K562 (cell line): ENCODE results near the gene CREB3L4. TPM values are rescaled to one million over a fixed set of nuclear protein-coding genes. Genes with fewer than 3 reads are reported as not detected.

Experiments used
- ATAC-seq: fragments of 200-7000 bp; cut with Tn5 transposase; 3 replicates; pipeline ENCODE4 v1.9.1; 2020; ENCODE audit warnings: moderate library complexity
- BruUV-seq: library from RNA; stranded (reverse); fragments of 400-500 nt; replicated peaks from 2 replicates; lab custom pipeline; 2021; lab: Mats Ljungman, UMichigan
- CTCF ChIA-PET: fragments of 300-600 bp; formaldehyde crosslinking; extraction: SDS; loops from one replicate; lab custom pipeline; 2021; ENCODE audit warnings: low intra/inter-chr PET ratio; lab: Yijun Ruan, JAX
- POLR2A ChIA-PET: fragments of 300-600, 350-650 bp; sonication (Branson Sonifier 250); formaldehyde crosslinking; extraction: SDS; loops from one replicate; lab custom pipeline; 2021; ENCODE audit warnings: antibody characterized with exemption, inconsistent platforms; lab: Yijun Ruan, JAX
- DNase-seq, 4 experiments: peaks; one replicate each; pipeline versions ENCODE4 v3.0.0 to v3.0.0-alpha.2; 2011 to 2018; ENCODE audit warnings: low spot score in 3 of 4, mixed read lengths in 3 of 4; ENCODE audit errors: extremely low read depth in 1 of 4
- FAIRE-seq: peaks from 2 replicates; lab custom pipeline; 2011; peaks lifted over from hg19 to GRCh38; lab: Jason Lieb, UNC
- H2AFZ ChIP-seq: 2 replicates; pipeline ENCODE4 v1.6.0; 2011; ENCODE audit warnings: low read depth, low read length, control low read depth, inconsistent platforms
- H3K27ac ChIP-seq: fragments of 200-600 bp; 3 replicates; pipeline ENCODE4 v1.8.0; 2011; ENCODE audit warnings: low read depth, mild to moderate bottlenecking, control low read depth, inconsistent platforms, low read length, moderate library complexity, mixed read lengths; ENCODE audit errors: extremely low read depth
- H3K27me3 ChIP-seq, 2 experiments: fragments of 300-600 bp in 1 of 2; 2 replicates in 1 of 2; 3 replicates in 1 of 2; pipeline versions ENCODE4 v1.6.0 to v1.8.0; 2011; ENCODE audit warnings: inconsistent platforms in 2 of 2, low read length in 2 of 2, mild to moderate bottlenecking in 1 of 2, mixed read lengths in 1 of 2, moderate library complexity in 1 of 2; ENCODE audit not compliant: control insufficient read depth in 2 of 2, insufficient read depth in 2 of 2
- H3K36me3 ChIP-seq: fragments of 300-600 bp; 3 replicates; pipeline ENCODE4 v1.8.0; 2011; ENCODE audit warnings: mild to moderate bottlenecking, low read length, inconsistent platforms; ENCODE audit not compliant: control insufficient read depth, insufficient read depth
- H3K4me1 ChIP-seq, 2 experiments: fragments of 200-600 bp in 1 of 2; replicated peaks in 1 of 2; 2 replicates in 1 of 2; 3 replicates in 1 of 2; pipeline versions ENCODE4 v1.5.1 to v1.8.0; 2011; ENCODE audit warnings: inconsistent platforms in 2 of 2, low read length in 2 of 2, mild to moderate bottlenecking in 1 of 2, mixed read lengths in 1 of 2, moderate library complexity in 1 of 2; ENCODE audit not compliant: control insufficient read depth in 2 of 2, insufficient read depth in 2 of 2
- H3K4me2 ChIP-seq: 2 replicates; pipeline ENCODE4 v1.6.1; 2011; ENCODE audit warnings: low read length, control low read depth, inconsistent platforms, mixed read lengths; ENCODE audit not compliant: insufficient read depth
- H3K4me3 ChIP-seq: fragments of 200-600 bp; sonication (generic), shearing (Covaris generic); 2 replicates; pipeline ENCODE4 v1.5.1; 2016; ENCODE audit warnings: control low read depth, inconsistent platforms
- H3K79me2 ChIP-seq: fragments of 200-600 bp; 3 replicates; pipeline ENCODE4 v1.8.0; 2011; ENCODE audit warnings: low read length, inconsistent platforms; ENCODE audit not compliant: control insufficient read depth, insufficient read depth
- H3K9ac ChIP-seq, 2 experiments: 2 replicates each; pipeline versions ENCODE4 v1.6.0 to v1.6.1; 2011; ENCODE audit warnings: low read depth in 2 of 2, low read length in 2 of 2, control low read depth in 1 of 2, inconsistent platforms in 1 of 2, mild to moderate bottlenecking in 1 of 2, mixed read lengths in 1 of 2; ENCODE audit not compliant: insufficient read depth in 1 of 2
- H3K9me1 ChIP-seq: one replicate; pipeline ENCODE4 v1.6.0; 2011; ENCODE audit warnings: inconsistent platforms, mild to moderate bottlenecking, low read length, moderate library complexity; ENCODE audit not compliant: control insufficient read depth, insufficient read depth
- H3K9me3 ChIP-seq: replicated peaks from 2 replicates; pipeline ENCODE4 v1.5.1; 2011; ENCODE audit warnings: low read depth, low read length, inconsistent platforms; ENCODE audit not compliant: control insufficient read depth, insufficient read depth
- H4K20me1 ChIP-seq: replicated peaks from 2 replicates; pipeline ENCODE4 v1.6.1; 2011; ENCODE audit warnings: low read length, inconsistent platforms, mixed read lengths; ENCODE audit not compliant: control insufficient read depth, insufficient read depth
- ATF3 ChIP-seq, 2 experiments: fragments of 450-650 bp in 1 of 2; sonication (generic) in 1 of 2; formaldehyde crosslinking in 1 of 2; IDR thresholded peaks in 1 of 2; conservative IDR thresholded peaks in 1 of 2; 2 replicates each; pipeline versions ENCODE4 v1.6.1 to v1.8.1; 2016 to 2023; ENCODE audit warnings: mild to moderate bottlenecking in 2 of 2, moderate library complexity in 2 of 2, inconsistent platforms in 1 of 2, missing genetic modification reagents in 1 of 2
- CGGBP1 ChIP-seq: fragments of 250-450 bp; sonication (Bioruptor Pico); IDR thresholded peaks from 2 replicates; pipeline ENCODE4 v1.9.0; 2021; ENCODE audit warnings: mild to moderate bottlenecking
- CREB1 ChIP-seq, 2 experiments: sonication (generic) in 1 of 2; formaldehyde crosslinking in 1 of 2; IDR thresholded peaks; 2 replicates each; pipeline versions ENCODE4 v1.6.1 to v1.8.0; 2012 to 2022; ENCODE audit warnings: inconsistent platforms in 1 of 2, mild to moderate bottlenecking in 1 of 2, missing genetic modification reagents in 1 of 2, moderate library complexity in 1 of 2
- FOSL1 ChIP-seq: fragments of 200-800 bp; sonication (Bioruptor generic); conservative IDR thresholded peaks from 2 replicates; pipeline ENCODE4 v1.6.1; 2016; ENCODE audit warnings: missing genetic modification characterization, missing compliant biosample characterization
- MAZ ChIP-seq, 2 experiments: fragments of 450-650 bp in 1 of 2; sonication (generic) in 1 of 2; formaldehyde crosslinking; IDR thresholded peaks in 1 of 2; conservative IDR thresholded peaks in 1 of 2; 2 replicates each; pipeline versions ENCODE4 v1.4.0 to v1.5.0; 2020; ENCODE audit warnings: mild to moderate bottlenecking in 1 of 2, missing genetic modification reagents in 1 of 2
- MYNN ChIP-seq, 2 experiments: sonication (generic); formaldehyde crosslinking in 1 of 2; IDR thresholded peaks; 2 replicates each; pipeline versions ENCODE4 v1.5.0 to v1.6.1; 2016 to 2020; ENCODE audit warnings: antibody characterized with exemption in 1 of 2, missing genetic modification reagents in 1 of 2
- NR2F6 ChIP-seq: fragments of 450-650 bp; formaldehyde crosslinking; IDR thresholded peaks from 2 replicates; pipeline ENCODE4 v1.4.0; 2020; ENCODE audit warnings: mild to moderate bottlenecking
- PHF20 ChIP-seq: fragments of 450-650 bp; IDR thresholded peaks from 2 replicates; pipeline ENCODE4 v1.6.1; 2018; ENCODE audit not compliant: partially characterized antibody
- ZNF143 ChIP-seq: sonication (generic); formaldehyde crosslinking; IDR thresholded peaks from 2 replicates; pipeline ENCODE4 v1.9.0; 2022; ENCODE audit warnings: mild to moderate bottlenecking, missing genetic modification reagents
- ZNF282 ChIP-seq: sonication (generic); formaldehyde crosslinking; IDR thresholded peaks from 2 replicates; pipeline ENCODE4 v1.8.1; 2023; ENCODE audit warnings: missing genetic modification reagents
- ZNF511 ChIP-seq: sonication (generic); formaldehyde crosslinking; IDR thresholded peaks from 2 replicates; pipeline ENCODE4 v1.8.0; 2022; ENCODE audit warnings: mild to moderate bottlenecking, missing genetic modification reagents
- WGBS: fragments of 100-300 bp; shearing (Covaris generic); methylation state at CpG from one replicate; pipeline ENCODE4 v1.1.6; 2016; ENCODE audit warnings: low coverage, mixed read lengths; ENCODE audit not compliant: insufficient coverage; ENCODE audit errors: missing lambda C conversion rate; 5-methylcytosine and 5-hydroxymethylcytosine counted together
- in situ Hi-C: fragments of 300-500 bp; cut with MboI; formaldehyde crosslinking; loops from 4 replicates; pipeline ENCODE4 v1.15.0; 2018; ENCODE audit warnings: inconsistent platforms, mixed read lengths
- intact Hi-C: fragments of 100-400 bp; cut with micrococcal nuclease; formaldehyde crosslinking; loops from 2 replicates; pipeline ENCODE4 v1.14.2; 2022
- polyA plus RNA-seq, 8 experiments: library from polyadenylated mRNA; depleted of rRNA in 4 of 8; stranded (reverse) in 5 of 8; unstranded in 3 of 8; fragments of >200 nt; fragmentation: Nextera tagmentation in 2 of 8; fragmentation: Illumina TruSeq in 1 of 8; extraction: Ambion mirVana in 2 of 8; extraction: Trizol in 1 of 8; gene quantifications; 2 replicates each; pipeline versions ENCODE4 v1.2.1 to v1.2.3, GENCODE V29; 2011 to 2014; ENCODE audit warnings: inconsistent platforms in 1 of 8, missing spikeins in 1 of 8
- total RNA-seq, 7 experiments: library from RNA; depleted of rRNA in 6 of 7; stranded (reverse); fragments of >200 nt in 6 of 7; fragmentation: Illumina TruSeq in 2 of 7; extraction: Trizol in 2 of 7; gene quantifications; 2 replicates each; pipeline versions ENCODE4 v1.2.1 to v1.2.3, GENCODE V29; 2011 to 2021; ENCODE audit warnings: low replicate concordance in 1 of 7
- TF ChIP-seq, protein P1 (sequence below): sonication (generic); formaldehyde crosslinking; IDR thresholded peaks from 2 replicates; pipeline ENCODE4 v1.9.0; 2022; ENCODE audit warnings: mild to moderate bottlenecking, missing genetic modification reagents
- TF ChIP-seq, protein P2 (sequence below), 3 experiments: IDR thresholded peaks in 2 of 3; conservative IDR thresholded peaks in 1 of 3; 2 replicates each; pipeline ENCODE4 v1.5.1; 2011 to 2012; ENCODE audit warnings: low read length in 3 of 3, mild to moderate bottlenecking in 3 of 3, control low read depth in 2 of 3, improper control_type of control experiment in 1 of 3, inconsistent platforms in 1 of 3, low read depth in 1 of 3, mixed read lengths in 1 of 3, moderate library complexity in 1 of 3; ENCODE audit not compliant: insufficient read depth in 2 of 3

The CREB3L4 gene
- total and polyA plus RNA-seq, 9 of the 15 experiments (the other 6 are each of a cell fraction or from before 2014, with no cell fraction given) = 9.9 to 18.6 (median 13.9) TPM

GRCh38 chr1:153962088-153963029 lies 5.3 kb upstream of the CREB3L4 start:
- in situ Hi-C loops = no loop called here
- H3K79me2 ChIP-seq = peaks cover 65% of the 10 kb centered on the region
- WGBS = 10% methylated on average over 14 of the region's 16 CpGs
- peak; percentile 30; the same call in 1 of the 2 replicates for TF ChIP-seq ZNF143
- TF ChIP-seq, protein P1, sequence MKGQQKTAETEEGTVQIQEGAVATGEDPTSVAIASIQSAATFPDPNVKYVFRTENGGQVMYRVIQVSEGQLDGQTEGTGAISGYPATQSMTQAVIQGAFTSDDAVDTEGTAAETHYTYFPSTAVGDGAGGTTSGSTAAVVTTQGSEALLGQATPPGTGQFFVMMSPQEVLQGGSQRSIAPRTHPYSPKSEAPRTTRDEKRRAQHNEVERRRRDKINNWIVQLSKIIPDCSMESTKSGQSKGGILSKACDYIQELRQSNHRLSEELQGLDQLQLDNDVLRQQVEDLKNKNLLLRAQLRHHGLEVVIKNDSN (CRISPR knock-in tag) = peak; percentile 40; the same call in 1 of the 2 replicates
- 0 out of 2 replicates have a peak, but pooled peaks have one; percentile 34 for TF ChIP-seq ZNF511 (CRISPR knock-in tag)
- TF ChIP-seq CREB1 (IDR thresholded peaks at IDR 0.05) = no peak
- TF ChIP-seq CREB1 (CRISPR knock-in tag; IDR thresholded peaks at IDR 0.05) = no peak
- TF ChIP-seq ATF3 (IDR thresholded peaks at IDR 0.05) = peak; percentile 83
- TF ChIP-seq ATF3 (CRISPR knock-in tag; conservative IDR thresholded peaks at IDR 0.05) = no peak
- TF ChIP-seq, protein P2, sequence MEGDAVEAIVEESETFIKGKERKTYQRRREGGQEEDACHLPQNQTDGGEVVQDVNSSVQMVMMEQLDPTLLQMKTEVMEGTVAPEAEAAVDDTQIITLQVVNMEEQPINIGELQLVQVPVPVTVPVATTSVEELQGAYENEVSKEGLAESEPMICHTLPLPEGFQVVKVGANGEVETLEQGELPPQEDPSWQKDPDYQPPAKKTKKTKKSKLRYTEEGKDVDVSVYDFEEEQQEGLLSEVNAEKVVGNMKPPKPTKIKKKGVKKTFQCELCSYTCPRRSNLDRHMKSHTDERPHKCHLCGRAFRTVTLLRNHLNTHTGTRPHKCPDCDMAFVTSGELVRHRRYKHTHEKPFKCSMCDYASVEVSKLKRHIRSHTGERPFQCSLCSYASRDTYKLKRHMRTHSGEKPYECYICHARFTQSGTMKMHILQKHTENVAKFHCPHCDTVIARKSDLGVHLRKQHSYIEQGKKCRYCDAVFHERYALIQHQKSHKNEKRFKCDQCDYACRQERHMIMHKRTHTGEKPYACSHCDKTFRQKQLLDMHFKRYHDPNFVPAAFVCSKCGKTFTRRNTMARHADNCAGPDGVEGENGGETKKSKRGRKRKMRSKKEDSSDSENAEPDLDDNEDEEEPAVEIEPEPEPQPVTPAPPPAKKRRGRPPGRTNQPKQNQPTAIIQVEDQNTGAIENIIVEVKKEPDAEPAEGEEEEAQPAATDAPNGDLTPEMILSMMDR (IDR thresholded peaks at IDR 0.05 in 2 of 3, conservative IDR thresholded peaks at IDR 0.05 in 1 of 3; ENCODE audit: insufficient read depth in 2 of 3, low read depth in 1 of 3, low read length in 3 of 3) = 0 out of 6 replicates have a peak, but pooled peaks of 1 of the 3 experiments have one; percentile 19
- TF ChIP-seq FOSL1 = peak; percentile 88
- TF ChIP-seq MAZ (CRISPR knock-in tag; conservative IDR thresholded peaks at IDR 0.05 in 1 of 2, IDR thresholded peaks at IDR 0.05 in 1 of 2) = 0 out of 4 replicates have a peak, but pooled peaks of 1 of the 2 experiments have one; percentile 0
- no peak for TF ChIP-seq CGGBP1 (CRISPR knock-in tag)
- TF ChIP-seq MYNN (IDR thresholded peaks at IDR 0.05) = 0 out of 2 replicates have a peak, but pooled peaks have one; percentile 20
- no peak for TF ChIP-seq MYNN (CRISPR knock-in tag; IDR thresholded peaks at IDR 0.05)
- no peak for TF ChIP-seq PHF20
- 0 out of 2 replicates have a peak, but pooled peaks have one; percentile 24 for TF ChIP-seq ZNF282
- peak; percentile 55; the same call in 1 of the 2 replicates for TF ChIP-seq NR2F6 (CRISPR knock-in tag)

More at GRCh38 chr1:153962088-153963029, 5.3 kb upstream of the CREB3L4 start:
- no peaks in the 10 kb centered on the region for H3K9me3 ChIP-seq
- peak overlapping the region; percentile 87 for H2AFZ ChIP-seq
- no TSS peak for BruUV-seq
- H3K27me3 ChIP-seq = no peaks in the 10 kb centered on the region
- H3K4me2 ChIP-seq = peak overlapping the region; percentile 89
- H3K9ac ChIP-seq = peak overlapping the region; percentile 85 to 95
- FAIRE-seq (peak; percentile 65), DNase-seq (peak in 1 of 4 experiments; percentile 43), ATAC-seq (no peak)
- ChIA-PET CTCF (interaction anchor here (0.6 kb wide), 1 partner anchor 15 kb away, joined by 3 read pairs; no protein-coding TSS in a partner anchor), POLR2A (interaction anchor here (0.6 to 3.0 kb wide), 10 partner anchors 9 to 40 kb away, joined by 3 to 37 read pairs (median 5); partner anchors contain the start of genes DENND4B, JTB and RPS27)
- H3K27ac ChIP-seq = peak overlapping the region; percentile 81
- intact Hi-C loops = no loop called here
- peak overlapping the region; percentile 74 for H3K4me3 ChIP-seq
- H3K4me1 ChIP-seq = peaks cover 22 to 42% of the 10 kb centered on the region in 2 experiments; a peak in 4 of 5 replicates
- H4K20me1 ChIP-seq = no peaks in the 10 kb centered on the region
- H3K9me1 ChIP-seq = no peaks in the 10 kb centered on the region
- H3K36me3 ChIP-seq = peaks cover 28% of the 10 kb centered on the region; the same call in 2 of the 3 replicates
